Neural progenitor cell (in vitro differentiated cells): ENCODE measurements around the gene GLIPR2. TPM values are rescaled to one million over a fixed set of nuclear protein-coding genes. Genes with fewer than 3 reads are reported as not detected.
A peak's percentile ranks its signal among the peaks of the same experiment; 100 is the strongest.

ENCODE experiments used
- DNase-seq: peaks from one replicate; pipeline ENCODE4 v3.0.0-alpha.2; 2016; ENCODE audit warnings: low spot score
- H2AFZ ChIP-seq: fragments of 200-600 bp; sonication (generic); replicated peaks from 2 replicates; pipeline ENCODE4 v1.6.1; 2016; ENCODE audit warnings: antibody characterized with exemption
- H3F3A ChIP-seq: fragments of 200-600 bp; sonication (generic); 2 replicates; pipeline ENCODE4 v1.6.1; 2016; ENCODE audit warnings: antibody characterized with exemption, low read depth
- H3K27ac ChIP-seq: fragments of 200-600 bp; sonication (generic); 2 replicates; pipeline ENCODE4 v1.5.1; 2016; ENCODE audit warnings: mild to moderate bottlenecking
- H3K27me3 ChIP-seq: fragments of 200-600 bp; sonication (generic); 2 replicates; pipeline ENCODE4 v1.6.1; 2016; ENCODE audit warnings: mild to moderate bottlenecking, moderate library complexity
- H3K36me3 ChIP-seq: fragments of 200-600 bp; sonication (generic); 2 replicates; pipeline ENCODE4 v1.5.1; 2016
- H3K4me1 ChIP-seq: fragments of 200-600 bp; sonication (generic); 2 replicates; pipeline ENCODE4 v1.6.1; 2016; ENCODE audit warnings: mixed run types
- H3K4me2 ChIP-seq: fragments of 200-600 bp; sonication (generic); 2 replicates; pipeline ENCODE4 v1.6.1; 2016
- H3K4me3 ChIP-seq: fragments of 200-600 bp; sonication (generic); 2 replicates; pipeline ENCODE4 v1.5.1; 2016
- H3K79me2 ChIP-seq: fragments of 200-600 bp; sonication (generic); 2 replicates; pipeline ENCODE4 v1.6.1; 2016; ENCODE audit warnings: low read depth
- H3K9ac ChIP-seq: fragments of 200-600 bp; sonication (generic); 2 replicates; pipeline ENCODE4 v1.6.1; 2016
- H3K9me3 ChIP-seq: fragments of 200-600 bp; sonication (generic); 2 replicates; pipeline ENCODE4 v1.5.1; 2016; ENCODE audit warnings: low read depth
- H4K20me1 ChIP-seq: fragments of 200-600 bp; sonication (generic); 2 replicates; pipeline ENCODE4 v1.6.1; 2016; ENCODE audit warnings: low read depth
- H3K27ac Mint-ChIP-seq: 3 replicates; pipeline ENCODE4 v1.8.0; 2021; ENCODE audit warnings: mixed read lengths
- H3K27me3 Mint-ChIP-seq: 2 replicates; pipeline ENCODE4 v1.8.0; 2022; ENCODE audit warnings: low read depth, mild to moderate bottlenecking, inconsistent platforms, moderate library complexity, mixed read lengths; ENCODE audit not compliant: insufficient read depth
- H3K36me3 Mint-ChIP-seq: 3 replicates; pipeline ENCODE4 v1.8.0; 2021; ENCODE audit warnings: mixed read lengths
- H3K4me1 Mint-ChIP-seq: 3 replicates; pipeline ENCODE4 v1.8.0; 2021; ENCODE audit warnings: mixed read lengths
- H3K4me3 Mint-ChIP-seq: 3 replicates; pipeline ENCODE4 v1.8.0; 2021; ENCODE audit warnings: mild to moderate bottlenecking, moderate library complexity, mixed read lengths
- H3K9me3 Mint-ChIP-seq: 3 replicates; pipeline ENCODE4 v1.8.0; 2020; ENCODE audit warnings: mixed read lengths
- EZH2 ChIP-seq: fragments of 200-600 bp; sonication (generic); IDR thresholded peaks from 2 replicates; pipeline ENCODE4 v1.6.1; 2017; ENCODE audit warnings: antibody characterized with exemption, mild to moderate bottlenecking, moderate library complexity
- EZH2phosphoT487 ChIP-seq: fragments of 200-600 bp; sonication (generic); IDR thresholded peaks from 2 replicates; pipeline ENCODE4 v1.6.1; 2017; ENCODE audit warnings: antibody characterized with exemption
- total RNA-seq: library from RNA; depleted of rRNA; stranded (reverse); fragments of >200 nt; gene quantifications from 2 replicates; pipeline ENCODE4 v1.2.3, GENCODE V29; 2015; ENCODE audit warnings: low replicate concordance
- TF ChIP-seq, protein P1 (sequence below): fragments of 200-600 bp; sonication (generic); IDR thresholded peaks from 2 replicates; pipeline ENCODE4 v1.5.1; 2017; ENCODE audit warnings: antibody characterized with exemption, mild to moderate bottlenecking

GLIPR2 gene
- total RNA-seq, 1 donor from 2014 or later: 12.4 TPM

- no peak overlapping the region for H3K9ac ChIP-seq
- no peak for TF ChIP-seq EZH2phosphoT487
- TF ChIP-seq EZH2: no peak
- TF ChIP-seq, protein P1, sequence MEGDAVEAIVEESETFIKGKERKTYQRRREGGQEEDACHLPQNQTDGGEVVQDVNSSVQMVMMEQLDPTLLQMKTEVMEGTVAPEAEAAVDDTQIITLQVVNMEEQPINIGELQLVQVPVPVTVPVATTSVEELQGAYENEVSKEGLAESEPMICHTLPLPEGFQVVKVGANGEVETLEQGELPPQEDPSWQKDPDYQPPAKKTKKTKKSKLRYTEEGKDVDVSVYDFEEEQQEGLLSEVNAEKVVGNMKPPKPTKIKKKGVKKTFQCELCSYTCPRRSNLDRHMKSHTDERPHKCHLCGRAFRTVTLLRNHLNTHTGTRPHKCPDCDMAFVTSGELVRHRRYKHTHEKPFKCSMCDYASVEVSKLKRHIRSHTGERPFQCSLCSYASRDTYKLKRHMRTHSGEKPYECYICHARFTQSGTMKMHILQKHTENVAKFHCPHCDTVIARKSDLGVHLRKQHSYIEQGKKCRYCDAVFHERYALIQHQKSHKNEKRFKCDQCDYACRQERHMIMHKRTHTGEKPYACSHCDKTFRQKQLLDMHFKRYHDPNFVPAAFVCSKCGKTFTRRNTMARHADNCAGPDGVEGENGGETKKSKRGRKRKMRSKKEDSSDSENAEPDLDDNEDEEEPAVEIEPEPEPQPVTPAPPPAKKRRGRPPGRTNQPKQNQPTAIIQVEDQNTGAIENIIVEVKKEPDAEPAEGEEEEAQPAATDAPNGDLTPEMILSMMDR: no peak
Measured at GRCh38 chr9:36208521-36209253, 72.2 kb downstream of the GLIPR2 start.

GRCh38 chr9:36210722-36211121, 74.2 kb downstream of the GLIPR2 start:
- Histone ChIP-seq H3K36me3 (no peaks in the 10 kb centered on the region), H3K4me3 (no peak overlapping the region), H3K9me3 (no peaks in the 10 kb centered on the region), H4K20me1 (peaks cover 83% of the 10 kb centered on the region), H3K27ac (peak overlapping the region; percentile 1), H3K79me2 (peaks cover 38% of the 10 kb centered on the region), H3F3A (peaks cover 6% of the 10 kb centered on the region), H3K4me2 (no peak overlapping the region), H2AFZ (no peak overlapping the region), H3K4me1 (peaks cover 3% of the 10 kb centered on the region), H3K9ac (no peak overlapping the region), H3K27me3 (no peaks in the 10 kb centered on the region)
- Mint-ChIP-seq H3K9me3 (no peaks in the 10 kb centered on the region), H3K4me3 (no peak overlapping the region), H3K27me3 (peaks cover 5% of the 10 kb centered on the region), H3K36me3 (peaks cover 30% of the 10 kb centered on the region), H3K27ac (peak overlapping the region; percentile 57), H3K4me1 (peaks cover 23% of the 10 kb centered on the region)
- no peak for DNase-seq
- TF ChIP-seq EZH2phosphoT487: no peak
- TF ChIP-seq EZH2: no peak
- TF ChIP-seq, protein P1: no peak

More at GRCh38 chr9:36208521-36209253, 72.2 kb downstream of the GLIPR2 start:
- no peak for DNase-seq
- peaks cover 34% of the 10 kb centered on the region for H3K79me2 ChIP-seq
- peaks cover 6% of the 10 kb centered on the region for H3F3A ChIP-seq
- no peak overlapping the region for H3K4me3 Mint-ChIP-seq
- peaks cover 37% of the 10 kb centered on the region for H3K36me3 Mint-ChIP-seq
- H3K27ac Mint-ChIP-seq: no peak overlapping the region
- H3K4me2 ChIP-seq: no peak overlapping the region
- H3K27me3 Mint-ChIP-seq: peaks cover 5% of the 10 kb centered on the region
- no peaks in the 10 kb centered on the region for H3K27me3 ChIP-seq
- no peak overlapping the region for H3K27ac ChIP-seq
- H3K9me3 ChIP-seq: no peaks in the 10 kb centered on the region
- H4K20me1 ChIP-seq: peaks cover 74% of the 10 kb centered on the region
- H3K4me1 Mint-ChIP-seq: peaks cover 23% of the 10 kb centered on the region
- no peaks in the 10 kb centered on the region for H3K9me3 Mint-ChIP-seq
- peaks cover 2% of the 10 kb centered on the region for H3K36me3 ChIP-seq
- H2AFZ ChIP-seq: no peak overlapping the region
- peaks cover 3% of the 10 kb centered on the region for H3K4me1 ChIP-seq
- no peak overlapping the region for H3K4me3 ChIP-seq

DNA sequence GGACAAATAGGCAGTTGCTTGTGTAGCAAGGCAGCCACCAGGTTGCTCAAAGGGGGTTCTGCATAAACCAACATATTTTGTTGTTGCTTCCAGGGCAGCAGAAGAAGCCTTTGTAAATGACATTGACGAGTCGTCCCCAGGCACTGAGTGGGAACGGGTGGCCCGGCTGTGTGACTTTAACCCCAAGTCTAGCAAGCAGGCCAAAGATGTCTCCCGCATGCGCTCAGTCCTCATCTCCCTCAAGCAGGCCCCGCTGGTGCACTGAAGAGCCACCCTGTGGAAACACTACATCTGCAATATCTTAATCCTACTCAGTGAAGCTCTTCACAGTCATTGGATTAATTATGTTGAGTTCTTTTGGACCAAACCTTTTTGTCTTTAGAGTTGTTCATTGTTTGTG, 75.0 kb downstream of the GLIPR2 start:
- Mint-ChIP-seq H3K9me3 (no peaks in the 10 kb centered on the region), H3K27me3 (peaks cover 5% of the 10 kb centered on the region), H3K4me1 (peaks cover 21% of the 10 kb centered on the region), H3K27ac (no peak overlapping the region), H3K36me3 (peaks cover 33% of the 10 kb centered on the region), H3K4me3 (no peak overlapping the region)
- H3K4me1 ChIP-seq: peaks cover 3% of the 10 kb centered on the region
- no peak overlapping the region for H3K4me3 ChIP-seq
- no peaks in the 10 kb centered on the region for H3K36me3 ChIP-seq
- DNase-seq: no peak
- no peaks in the 10 kb centered on the region for H3K9me3 ChIP-seq
- peaks cover 6% of the 10 kb centered on the region for H3F3A ChIP-seq
- no peak overlapping the region for H2AFZ ChIP-seq
- no peaks in the 10 kb centered on the region for H3K27me3 ChIP-seq
- peaks cover 85% of the 10 kb centered on the region for H4K20me1 ChIP-seq
- no peak overlapping the region for H3K9ac ChIP-seq
- peaks cover 31% of the 10 kb centered on the region for H3K79me2 ChIP-seq
- H3K4me2 ChIP-seq: no peak overlapping the region
- TF ChIP-seq, protein P1: no peak
- no peak for TF ChIP-seq EZH2
- TF ChIP-seq EZH2phosphoT487: no peak
- no peak overlapping the region for H3K27ac ChIP-seq
